ENCODE data around the gene AIMP2.

DNA sequence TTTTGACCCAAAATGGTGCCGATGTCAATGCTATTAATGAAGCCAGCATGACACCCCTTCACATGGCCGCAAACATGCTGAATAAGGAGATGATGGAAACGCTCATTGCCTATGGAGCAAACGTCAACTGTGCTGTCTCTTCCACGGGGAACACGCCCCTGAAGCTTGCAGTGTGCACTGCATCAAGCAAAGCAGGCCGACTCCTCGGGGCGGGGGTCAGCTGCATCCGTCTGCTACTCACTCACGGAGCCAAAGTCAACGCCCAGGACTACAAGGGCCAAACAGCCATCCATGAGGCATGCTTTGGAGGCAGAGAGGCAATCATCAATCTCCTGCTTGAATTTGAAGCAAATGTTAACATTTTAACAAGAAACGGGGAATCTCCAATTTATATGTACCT lies 26.6 kb downstream of the AIMP2 start:
- TF ChIP-seq SIN3A (conservative IDR thresholded peaks at IDR 0.05 in 1 of 2, IDR thresholded peaks at IDR 0.05 in 1 of 2; ENCODE audit: low read depth in 1 of 2, low read length in 2 of 2) (no peak), EZH2 (IDR thresholded peaks at IDR 0.05; ENCODE audit: low read depth, low read length, severe bottlenecking) (no peak), EGR1 (IDR thresholded peaks at IDR 0.05; ENCODE audit: borderline replicate concordance, low read depth, low read length) (no peak), POLR2AphosphoS5 (IDR thresholded peaks at IDR 0.05; ENCODE audit: low read depth, low read length) (no peak), BCL11A (IDR thresholded peaks at IDR 0.05; ENCODE audit: low read depth in 2 of 2, low read length in 2 of 2) (no peak), NRF1 (IDR thresholded peaks at IDR 0.05; ENCODE audit: low read depth, low read length) (no peak), CEBPB (IDR thresholded peaks at IDR 0.05; ENCODE audit: low read depth, low read length) (no peak), RBBP5 (IDR thresholded peaks at IDR 0.05; ENCODE audit: borderline replicate concordance, low read depth, low read length) (no peak), POU5F1 (IDR thresholded peaks at IDR 0.05; ENCODE audit: low read depth, low read length) (no peak)
- TF ChIP-seq, protein P1, sequence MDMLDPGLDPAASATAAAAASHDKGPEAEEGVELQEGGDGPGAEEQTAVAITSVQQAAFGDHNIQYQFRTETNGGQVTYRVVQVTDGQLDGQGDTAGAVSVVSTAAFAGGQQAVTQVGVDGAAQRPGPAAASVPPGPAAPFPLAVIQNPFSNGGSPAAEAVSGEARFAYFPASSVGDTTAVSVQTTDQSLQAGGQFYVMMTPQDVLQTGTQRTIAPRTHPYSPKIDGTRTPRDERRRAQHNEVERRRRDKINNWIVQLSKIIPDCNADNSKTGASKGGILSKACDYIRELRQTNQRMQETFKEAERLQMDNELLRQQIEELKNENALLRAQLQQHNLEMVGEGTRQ (IDR thresholded peaks at IDR 0.05; ENCODE audit: low read length), result no peak
- TF ChIP-seq, protein P2, sequence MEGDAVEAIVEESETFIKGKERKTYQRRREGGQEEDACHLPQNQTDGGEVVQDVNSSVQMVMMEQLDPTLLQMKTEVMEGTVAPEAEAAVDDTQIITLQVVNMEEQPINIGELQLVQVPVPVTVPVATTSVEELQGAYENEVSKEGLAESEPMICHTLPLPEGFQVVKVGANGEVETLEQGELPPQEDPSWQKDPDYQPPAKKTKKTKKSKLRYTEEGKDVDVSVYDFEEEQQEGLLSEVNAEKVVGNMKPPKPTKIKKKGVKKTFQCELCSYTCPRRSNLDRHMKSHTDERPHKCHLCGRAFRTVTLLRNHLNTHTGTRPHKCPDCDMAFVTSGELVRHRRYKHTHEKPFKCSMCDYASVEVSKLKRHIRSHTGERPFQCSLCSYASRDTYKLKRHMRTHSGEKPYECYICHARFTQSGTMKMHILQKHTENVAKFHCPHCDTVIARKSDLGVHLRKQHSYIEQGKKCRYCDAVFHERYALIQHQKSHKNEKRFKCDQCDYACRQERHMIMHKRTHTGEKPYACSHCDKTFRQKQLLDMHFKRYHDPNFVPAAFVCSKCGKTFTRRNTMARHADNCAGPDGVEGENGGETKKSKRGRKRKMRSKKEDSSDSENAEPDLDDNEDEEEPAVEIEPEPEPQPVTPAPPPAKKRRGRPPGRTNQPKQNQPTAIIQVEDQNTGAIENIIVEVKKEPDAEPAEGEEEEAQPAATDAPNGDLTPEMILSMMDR (IDR thresholded peaks at IDR 0.05; ENCODE audit: control extremely low read depth in 1 of 3, insufficient read depth in 1 of 3, low read depth in 1 of 3, low read length in 3 of 3), result no peak

All from H1 (cell line).